ENCODE measurements around the gene PAWR.
"Not testable (repeated sequence)": the region's sequence is repeated elsewhere in the genome, so short reads cannot be mapped to it uniquely, and the experiment has no call there.

The PAWR gene

GRCh38 chr12:79645235-79645630, 45.5 kb downstream of the PAWR start:
- DNase-seq = no peak

DNA sequence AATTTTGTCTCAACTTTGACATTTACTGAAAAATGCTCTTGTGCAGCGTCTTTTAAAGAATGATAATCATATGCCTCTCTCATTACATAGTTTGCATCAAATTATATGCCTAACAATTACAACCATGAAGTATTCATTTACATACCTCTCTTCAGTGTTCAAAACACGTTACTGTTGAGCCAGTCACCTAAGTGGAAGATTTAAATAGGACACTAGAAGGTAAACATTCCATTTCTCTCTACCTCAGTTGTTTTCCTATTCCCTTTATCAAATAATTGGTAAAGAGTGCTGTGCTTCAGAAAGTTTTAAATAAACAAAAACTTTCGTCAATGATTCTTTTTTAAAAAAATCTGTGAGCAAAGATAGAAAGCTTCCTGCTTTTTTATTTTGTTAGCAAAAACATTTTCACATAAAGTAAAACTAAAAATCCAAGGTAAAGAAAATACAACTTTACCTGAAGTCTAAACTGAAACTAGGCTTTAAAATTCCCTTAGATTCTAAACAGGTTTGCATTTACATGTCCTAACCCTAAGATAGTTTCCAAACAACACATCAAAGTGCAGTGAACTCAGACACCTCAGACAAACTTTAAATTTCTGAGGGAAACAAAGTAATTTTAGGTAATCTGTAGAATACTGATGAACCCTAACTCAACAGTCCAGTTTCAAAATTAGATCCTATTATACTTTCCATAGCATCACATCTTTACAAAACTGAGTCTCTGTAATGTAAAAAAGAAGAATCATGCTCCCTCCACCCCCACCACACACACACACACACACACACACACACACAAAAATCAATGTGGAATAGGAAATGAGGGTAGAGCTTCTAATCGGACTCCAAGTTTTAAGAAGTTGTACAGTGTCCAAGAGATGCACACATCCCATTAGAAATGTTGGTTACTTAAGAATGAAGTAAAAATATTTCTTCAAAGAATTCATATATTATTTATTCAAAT, 46.2 kb downstream of the PAWR start:
- DNase-seq = no peak

DNA sequence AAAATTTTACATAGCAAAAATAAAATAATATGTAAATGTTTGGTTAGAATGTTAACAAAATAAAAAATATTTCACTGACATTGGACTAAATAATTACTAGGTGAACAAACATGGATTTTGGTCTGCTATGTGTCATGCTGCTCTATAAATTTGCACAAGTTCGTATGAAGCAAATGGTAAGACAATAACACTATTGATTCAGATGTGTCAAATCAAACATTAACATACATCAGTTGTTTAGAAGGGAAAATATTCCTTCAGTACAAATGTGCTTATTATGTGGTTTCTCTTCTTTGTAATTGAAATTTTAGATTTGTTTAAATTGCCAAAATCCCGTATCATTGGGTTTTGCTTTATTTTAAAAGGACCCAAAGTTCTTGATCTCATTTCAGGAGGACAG, 46.9 kb downstream of the PAWR start:
- no peak for DNase-seq

DNA sequence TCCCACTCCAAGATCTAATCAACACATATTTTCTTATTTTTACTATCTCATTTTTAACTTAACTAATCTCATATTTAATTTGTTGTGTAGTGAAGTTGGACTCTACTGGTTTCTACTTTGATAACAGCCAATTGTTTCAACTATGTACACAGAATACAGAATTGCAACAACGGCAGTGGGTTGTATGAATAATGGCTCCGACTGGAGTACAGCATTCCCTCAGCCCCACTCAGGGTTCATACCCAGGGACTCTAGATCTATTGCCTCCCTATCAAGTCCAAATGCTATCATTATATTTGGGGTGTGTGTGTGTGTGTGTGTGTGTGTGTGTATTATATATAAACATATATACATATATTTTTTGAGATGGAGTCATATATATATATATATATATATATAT, 52.3 kb downstream of the PAWR start:
- no peak for DNase-seq

DNA sequence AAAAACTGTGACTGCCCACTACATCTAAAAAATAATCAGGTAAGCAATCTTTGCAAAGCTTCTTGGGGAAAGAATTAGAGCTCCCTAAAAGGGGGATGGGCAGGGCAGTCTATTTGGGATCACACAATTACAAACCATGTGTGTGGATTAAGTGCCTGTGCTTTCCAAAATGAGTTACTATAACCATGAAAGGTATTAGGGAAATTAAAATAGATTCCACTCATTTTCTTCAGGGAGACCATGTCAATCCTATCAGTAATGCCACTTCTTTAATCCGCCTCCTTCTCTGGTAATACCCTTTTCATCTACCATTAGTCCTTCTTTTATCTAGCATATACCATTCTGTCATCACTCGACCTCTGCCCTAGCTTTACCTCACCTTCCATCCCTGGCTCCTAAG, 53.7 kb downstream of the PAWR start:
- no peak for DNase-seq

GRCh38 chr12:79635676-79636075, 55.1 kb downstream of the PAWR start:
- no peak for DNase-seq

GRCh38 chr12:79634957-79635471, 55.8 kb downstream of the PAWR start:
- DNase-seq = no peak

DNA sequence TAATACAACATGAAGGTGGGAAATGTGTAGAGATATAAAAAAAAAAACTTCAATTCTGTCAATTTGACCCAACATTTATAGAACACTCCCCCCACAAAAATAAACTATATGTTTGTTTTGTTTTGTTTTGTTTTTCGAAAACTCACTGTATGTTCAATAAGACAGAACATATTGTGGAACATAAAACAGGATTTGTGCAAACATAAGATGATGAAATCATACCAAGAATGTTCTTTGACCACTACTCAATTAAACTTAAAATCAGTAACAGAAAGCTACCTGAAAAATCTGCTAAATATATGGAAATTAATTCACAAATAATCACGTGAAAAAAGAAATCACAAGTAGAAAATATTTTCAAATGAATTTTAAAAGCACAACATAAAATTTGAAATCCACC, 61.2 kb downstream of the PAWR start:
- DNase-seq = no peak

DNA sequence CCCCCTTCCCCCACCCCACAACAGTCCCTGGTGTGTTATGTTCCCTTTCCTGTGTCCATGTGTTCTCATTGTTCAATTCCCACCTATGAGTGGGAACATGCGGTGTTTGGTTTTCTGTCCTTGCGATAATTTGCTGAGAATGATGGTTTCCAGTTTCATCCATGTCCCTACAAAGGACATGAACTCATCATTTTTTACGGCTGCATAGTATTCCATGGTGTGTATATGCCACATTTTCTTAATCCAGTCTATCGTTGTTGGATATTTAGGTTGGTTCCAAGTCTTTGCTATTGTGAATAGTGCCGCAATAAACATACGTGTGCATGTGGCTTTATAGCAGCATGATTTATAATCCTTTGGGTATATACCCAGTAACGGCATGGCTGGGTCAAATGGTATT, 64.0 kb downstream of the PAWR start:
- DNase-seq = not testable (repeated sequence)

- no peak for DNase-seq
Observed at GRCh38 chr12:79624378-79624777, 66.4 kb downstream of the PAWR start.

GRCh38 chr12:79619872-79620562, 70.7 kb downstream of the PAWR start:
- DNase-seq = no peak

DNA sequence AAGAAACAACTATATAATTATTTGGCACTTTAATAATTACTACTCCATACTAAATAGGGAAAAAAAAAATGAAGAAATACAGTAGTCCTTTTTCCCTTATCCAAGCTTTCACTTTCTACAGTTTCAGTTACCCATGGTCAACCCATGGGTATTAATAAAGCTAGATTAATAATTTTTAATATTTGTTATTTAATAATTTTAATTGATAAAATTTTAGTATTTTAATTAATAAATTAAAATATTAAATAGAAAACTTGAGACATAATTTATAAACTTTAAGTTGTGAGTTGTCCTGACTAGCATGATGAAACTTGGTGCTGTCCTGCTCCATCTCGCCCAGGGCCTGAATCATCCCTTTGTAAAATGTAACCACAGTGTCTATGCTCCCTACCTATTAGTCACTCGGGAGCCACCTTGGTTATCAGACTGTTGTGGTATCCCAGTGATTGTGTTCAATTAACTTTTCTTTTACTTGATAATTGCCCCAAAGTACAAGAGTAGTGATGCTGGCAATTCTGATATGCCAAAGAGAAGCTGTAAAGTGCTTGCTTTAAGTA, 71.8 kb downstream of the PAWR start:
- no peak for DNase-seq

DNA sequence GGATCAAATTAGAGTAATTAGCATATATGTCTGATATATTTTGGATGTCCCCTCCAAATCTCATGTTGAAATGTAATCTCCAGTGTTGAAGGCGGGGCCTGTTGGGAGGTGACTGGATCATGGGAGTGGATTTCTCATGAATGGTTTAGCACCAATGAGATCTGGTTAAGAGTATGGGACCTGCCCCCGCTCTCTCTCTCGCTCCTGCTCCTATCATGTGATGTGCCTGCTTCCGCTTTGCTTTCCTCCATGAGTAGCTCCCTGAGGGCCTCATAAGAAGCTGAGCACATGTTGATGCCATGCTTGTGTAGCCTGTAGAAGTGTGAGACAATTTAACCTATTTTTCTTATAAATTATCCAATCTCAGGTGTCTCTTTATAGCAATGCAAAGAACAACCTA, 73.1 kb downstream of the PAWR start:
- no peak for DNase-seq

GRCh38 chr12:79615596-79616560, 74.9 kb downstream of the PAWR start:
- DNase-seq = no peak

GRCh38 chr12:79614730-79615129, 76.0 kb downstream of the PAWR start:
- no peak for DNase-seq

- DNase-seq = no peak
Observed at GRCh38 chr12:79601908-79602307, 88.9 kb downstream of the PAWR start.

DNA sequence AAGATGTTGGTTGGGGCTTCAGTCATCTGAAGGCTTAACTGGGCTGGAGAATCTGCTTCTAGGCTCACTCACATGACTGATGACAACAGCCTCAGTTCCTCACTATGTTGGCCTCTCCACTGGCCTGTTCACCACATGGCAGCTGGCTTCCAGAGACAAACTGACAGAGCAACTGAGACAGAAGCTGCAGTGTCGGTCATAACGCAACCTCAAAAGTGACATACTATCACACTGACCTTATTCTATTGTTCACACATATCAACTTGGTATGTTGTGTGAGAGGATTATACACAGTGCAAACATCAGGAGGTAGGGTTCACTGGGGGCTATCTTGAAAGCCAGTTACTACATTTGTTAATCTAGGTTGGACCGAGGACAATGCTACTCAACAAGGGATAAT, 92.9 kb downstream of the PAWR start:
- no peak for DNase-seq

GRCh38 chr12:79596719-79597350, 93.9 kb downstream of the PAWR start:
- no peak for DNase-seq

GRCh38 chr12:79595273-79595672, 95.5 kb downstream of the PAWR start:
- no peak for DNase-seq

- no peak for DNase-seq
Observed at GRCh38 chr12:79592865-79593264, 97.9 kb downstream of the PAWR start.

GRCh38 chr12:79591988-79592387, 98.8 kb downstream of the PAWR start:
- DNase-seq = no peak

- DNase-seq = no peak
Observed at GRCh38 chr12:79590751-79591150, 100.0 kb downstream of the PAWR start.

Measured in stimulated activated CD4-positive, alpha-beta T cell treated with anti-CD3 and anti-CD28 coated beads, Interleukin-2, amount 100 ng/mL, for 48 hours (primary cell).